HG03066 (cell line): Measurements from ENCODE around the gene RICTOR.

Source experiments
- ATAC-seq: cut with Tn5 transposase; IDR thresholded peaks from one replicate; pipeline ENCODE4 v1.9.1; 2021; ENCODE audit warnings: low read depth; ENCODE audit not compliant: unreplicated experiment

RICTOR gene

DNA sequence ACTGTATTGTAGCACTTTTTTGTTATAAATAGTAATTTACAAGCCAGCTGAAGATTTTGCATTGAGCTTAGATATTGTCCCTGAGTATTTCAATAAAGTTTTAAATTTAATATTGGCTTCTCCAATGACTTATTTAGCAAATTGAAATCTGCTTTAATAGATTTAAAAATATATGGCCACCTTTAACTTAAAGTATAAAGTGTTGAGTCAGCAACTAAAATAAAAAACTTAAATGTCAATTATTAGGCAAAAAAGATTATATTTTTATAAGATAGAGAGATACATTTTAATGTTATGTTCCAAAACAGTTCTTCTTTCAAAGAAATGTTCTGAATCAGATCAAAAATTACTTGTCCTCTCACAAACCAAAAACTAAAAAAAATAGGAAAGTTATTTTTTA is 167.7 kb downstream of the RICTOR start:
- ATAC-seq = no peak

- ATAC-seq = no peak
These were observed 168.7 kb downstream of the RICTOR start for GRCh38 chr5:38905516-38905915.

DNA sequence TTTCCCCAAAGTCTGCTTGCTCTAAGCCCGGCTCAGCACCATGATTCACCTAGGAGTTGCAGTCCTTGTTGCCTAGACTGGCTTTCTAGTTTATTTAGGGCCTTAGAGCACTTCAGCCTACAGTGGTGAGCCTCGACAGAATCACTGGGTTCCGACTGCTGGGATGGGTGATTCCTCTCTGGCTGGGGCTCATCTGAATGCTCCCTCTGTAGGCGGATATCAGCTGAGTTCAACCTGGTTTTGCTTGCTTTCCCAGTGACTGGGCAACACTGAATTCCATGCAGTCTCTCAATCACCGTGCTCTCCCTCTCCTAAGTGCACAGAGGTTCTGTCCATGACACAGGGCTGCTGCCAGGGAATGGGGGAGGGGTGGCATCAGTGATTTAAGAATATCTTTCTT is 174.3 kb downstream of the RICTOR start:
- ATAC-seq = no peak

DNA sequence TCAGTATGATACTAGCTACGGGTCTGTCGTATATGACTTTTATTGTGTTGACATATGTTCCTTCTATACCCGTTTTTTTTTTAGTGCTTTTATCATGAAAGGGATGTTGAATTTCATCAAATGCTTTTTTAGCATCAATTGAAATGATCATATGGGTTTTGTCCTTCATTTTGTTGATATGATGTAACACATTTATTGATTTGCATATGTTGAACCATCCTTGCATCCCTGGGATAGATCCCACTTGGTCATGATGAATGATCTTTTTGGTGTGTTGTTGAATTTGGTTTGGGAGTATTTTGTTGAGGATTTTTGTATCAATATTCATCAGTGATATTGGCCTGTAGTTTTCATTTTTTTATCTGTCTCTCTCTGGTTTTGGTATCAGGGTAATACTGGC is 177.4 kb downstream of the RICTOR start:
- no peak for ATAC-seq

DNA sequence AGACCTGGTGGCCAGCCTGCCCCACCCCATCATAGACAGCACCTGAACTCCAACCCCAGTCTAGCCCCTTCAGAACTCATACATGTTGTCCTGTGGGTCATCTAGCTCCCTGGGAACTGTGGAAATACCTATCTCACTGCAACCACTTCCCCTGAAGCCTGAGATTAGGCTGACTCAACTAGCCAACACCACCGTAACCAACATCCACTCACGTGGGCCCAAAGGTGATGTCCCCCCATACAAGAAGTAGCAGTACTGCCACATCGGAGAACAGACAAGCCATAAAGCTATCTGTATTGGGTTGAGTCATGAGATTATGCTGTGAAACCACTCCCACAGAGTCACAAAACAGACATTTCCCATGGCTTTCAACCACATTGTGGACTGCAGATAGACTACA is 181.8 kb downstream of the RICTOR start:
- no peak for ATAC-seq

DNA sequence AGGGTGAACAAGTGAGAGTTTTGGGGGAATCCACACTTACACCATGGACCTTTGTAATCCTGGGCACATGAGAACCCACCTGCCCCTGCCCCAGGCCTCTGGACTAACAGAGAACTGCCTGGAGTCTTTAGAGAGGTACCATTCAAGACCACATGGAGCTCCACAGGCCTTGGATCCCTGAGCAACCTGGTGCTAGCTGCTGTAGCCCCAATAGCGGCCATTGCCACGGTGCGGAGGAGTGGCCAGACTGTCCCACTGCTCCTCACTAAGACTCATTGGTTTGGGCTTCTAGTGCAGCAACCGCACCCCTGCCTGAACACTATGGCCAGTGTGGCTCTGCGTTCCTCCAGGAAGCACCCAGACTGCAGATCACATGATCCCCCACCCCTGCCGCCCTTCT is 182.6 kb downstream of the RICTOR start:
- ATAC-seq = no peak

DNA sequence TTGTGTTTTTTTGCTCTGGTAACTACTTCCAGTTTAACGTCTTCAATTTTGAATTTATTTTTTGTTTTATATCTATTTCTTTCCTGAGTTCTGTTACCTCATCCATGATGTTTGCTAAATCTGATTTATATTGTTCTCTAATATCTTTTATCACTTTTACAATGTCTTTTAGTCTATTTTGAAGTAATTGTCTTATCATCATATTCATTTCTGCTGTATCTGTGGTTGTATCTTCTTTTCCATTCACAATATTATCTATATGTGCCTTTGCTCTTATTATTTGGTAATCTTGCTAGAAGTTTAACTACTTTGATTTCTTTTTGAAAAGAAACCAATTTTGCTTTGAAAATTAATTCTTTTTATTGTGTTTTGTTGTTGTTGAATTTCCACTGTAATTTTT is 184.8 kb downstream of the RICTOR start:
- ATAC-seq = no peak

DNA sequence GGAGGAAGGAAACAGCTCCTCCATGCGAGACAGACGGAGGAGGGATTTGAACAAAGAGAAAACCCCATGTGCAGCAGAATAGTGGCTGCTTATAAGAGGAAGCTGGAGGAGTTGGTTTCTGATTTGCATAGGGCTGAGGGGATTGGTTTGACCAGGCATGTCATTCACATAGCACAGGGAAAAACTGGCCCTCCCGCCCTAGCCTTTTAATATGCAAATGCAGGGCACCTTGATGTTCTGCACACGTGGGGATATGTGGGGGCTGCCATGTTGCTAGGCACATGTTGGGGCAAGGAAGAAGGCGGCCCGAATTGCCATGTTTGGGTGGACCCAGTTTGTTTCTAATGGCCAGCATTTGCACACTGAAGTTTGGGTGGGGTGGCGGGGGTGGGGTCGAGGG is 186.2 kb downstream of the RICTOR start:
- no peak for ATAC-seq
